DMS53 treated with DMSO at 0.1 percent for 48 hours (cell line): ENCODE data around the gene MGAT5.

Experiments
- DNase-seq: peaks from one replicate; lab custom pipeline; 2025; ENCODE audit not compliant: unreplicated experiment; lab: John Stamatoyannopoulos, UW

Gene MGAT5

DNA sequence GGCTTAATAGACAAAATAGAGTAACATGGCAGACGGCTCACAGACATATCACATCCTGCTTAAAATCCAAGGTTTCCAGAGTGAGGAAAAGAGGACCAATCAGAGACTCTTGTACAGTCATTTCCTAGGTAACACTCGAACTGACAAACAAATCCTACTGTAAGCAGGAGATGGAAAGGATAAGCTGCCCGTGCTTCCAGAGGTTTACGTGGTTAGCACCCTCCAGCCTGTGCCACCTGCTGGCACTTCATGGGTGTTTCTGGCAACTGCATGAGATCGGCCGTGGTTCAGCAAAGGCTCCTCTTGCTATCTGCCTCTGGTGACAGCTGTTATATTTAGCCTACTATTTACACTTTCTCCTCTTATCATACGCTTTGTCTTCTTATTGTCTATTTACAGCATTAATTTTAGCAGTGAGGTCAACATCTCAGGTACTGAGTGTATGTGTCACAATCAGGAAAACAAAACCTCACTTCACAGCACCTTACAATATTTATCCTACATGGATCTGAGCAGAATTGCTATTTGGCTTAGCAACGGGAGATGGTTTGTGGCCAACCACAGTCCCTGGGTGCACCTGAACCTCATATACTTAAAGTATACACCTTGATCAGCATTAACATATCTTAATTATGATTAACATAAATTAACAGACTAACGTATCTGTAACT is 238.0 kb downstream of the MGAT5 start:
- peak; percentile 77 for DNase-seq

DNA sequence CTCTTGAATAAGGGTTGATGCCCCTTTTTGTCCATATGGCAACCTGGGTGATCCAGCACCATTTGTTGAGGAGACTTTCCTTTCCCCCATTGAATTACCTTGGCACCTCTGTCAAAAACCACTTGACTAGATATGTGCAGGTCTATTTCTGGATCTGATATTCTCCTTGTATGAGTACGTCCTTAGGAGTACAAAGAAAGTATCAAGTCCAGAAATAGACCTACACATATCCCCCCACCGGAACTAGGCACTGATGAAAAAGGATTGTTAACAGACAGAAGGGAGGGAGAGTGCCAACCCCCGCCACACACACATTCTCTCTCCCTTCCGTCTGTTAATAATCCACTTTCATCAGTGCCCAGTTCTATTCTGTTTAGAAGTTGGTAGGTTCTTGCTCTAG is 239.9 kb downstream of the MGAT5 start:
- no peak for DNase-seq

- no peak for DNase-seq
These were observed 244.8 kb downstream of the MGAT5 start for GRCh38 chr2:134498654-134499053.

DNA sequence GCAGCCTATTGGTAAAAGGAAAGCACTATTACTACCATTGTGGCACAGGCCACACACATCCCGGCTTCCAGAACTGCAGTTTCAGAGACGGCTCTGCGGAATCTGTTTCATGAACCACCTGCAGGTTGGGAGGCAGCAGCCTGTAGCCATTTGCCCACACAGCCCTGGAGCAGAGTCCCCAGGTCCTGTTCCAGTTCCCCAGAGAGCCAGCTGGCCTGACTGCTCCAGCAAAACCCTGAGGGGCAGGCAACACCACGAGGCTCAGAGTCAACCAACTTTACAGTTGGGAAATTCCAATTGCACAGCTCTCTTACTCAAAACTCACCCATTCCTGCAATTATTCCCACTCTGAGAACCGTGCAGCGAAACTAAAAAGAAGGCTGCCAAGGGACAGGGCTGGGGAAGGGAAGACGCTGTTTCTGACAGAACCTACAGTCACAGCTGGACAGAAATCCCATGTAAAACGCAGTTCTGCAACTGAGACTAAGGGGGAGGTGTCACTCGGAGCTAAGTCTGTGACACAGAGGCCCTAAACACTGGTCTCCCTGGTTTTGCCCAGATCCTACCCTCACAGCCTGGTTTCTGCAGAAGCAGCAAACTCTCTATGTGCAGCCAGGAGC is 245.5 kb downstream of the MGAT5 start:
- DNase-seq: no peak

DNA sequence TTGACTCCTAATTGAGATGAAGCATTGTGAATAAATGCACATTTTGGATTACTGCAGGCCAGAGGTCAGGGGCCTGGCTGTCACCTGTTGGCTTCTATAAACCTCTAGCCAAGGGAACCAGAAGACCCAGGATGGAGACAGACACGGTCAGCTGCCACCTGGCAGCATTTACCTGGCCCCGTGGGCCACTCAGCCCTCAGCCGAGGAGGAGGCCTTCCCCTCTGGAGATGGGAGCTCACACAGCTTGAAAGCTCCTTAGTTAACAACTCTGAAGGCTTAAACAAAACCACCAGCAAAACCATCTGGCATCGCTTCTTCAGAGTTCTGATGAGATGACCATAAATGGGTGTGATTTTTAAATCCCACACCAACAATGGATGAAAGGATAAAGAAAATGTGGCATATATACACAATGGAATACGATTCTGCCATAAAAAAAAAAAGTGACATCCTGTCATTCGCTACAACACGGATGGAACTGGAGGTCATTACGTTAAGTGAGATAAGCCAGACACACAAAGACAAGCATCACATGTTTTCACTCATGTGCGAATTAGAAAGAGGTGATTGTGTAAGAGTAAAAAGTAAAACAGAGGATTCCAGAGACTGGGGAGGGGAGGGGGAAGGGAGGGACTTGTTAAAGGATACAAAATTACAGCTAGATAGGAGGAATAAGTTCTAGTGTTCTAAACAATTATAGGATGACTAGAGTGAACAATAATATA is 246.5 kb downstream of the MGAT5 start:
- DNase-seq: no peak

- DNase-seq: no peak
These were observed 247.7 kb downstream of the MGAT5 start for GRCh38 chr2:134501476-134502091.

DNA sequence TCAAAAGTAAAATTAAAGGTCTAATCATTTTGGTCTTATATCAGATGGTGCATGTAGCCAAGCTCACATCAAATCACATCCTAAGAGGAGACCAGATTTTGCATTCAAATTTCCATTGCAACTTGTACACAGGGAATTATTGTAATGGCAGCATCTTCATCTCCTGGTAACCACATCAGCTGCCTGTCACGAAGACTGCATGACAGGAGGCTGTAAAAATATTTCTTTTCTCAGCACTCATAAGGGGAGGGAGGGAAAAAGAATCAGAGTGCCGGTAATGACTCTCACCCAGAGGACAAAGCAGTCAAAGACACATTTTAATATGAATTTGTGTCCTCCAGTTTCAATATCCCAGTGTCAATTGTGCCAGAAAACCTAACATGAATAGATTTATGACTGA is 248.2 kb downstream of the MGAT5 start:
- no peak for DNase-seq
